ENCODE data around the gene NTN5. TPM values are rescaled to one million over a fixed set of nuclear protein-coding genes. Genes with fewer than 3 reads are reported as not detected.

NTN5 gene
- total RNA-seq, 1 experiment from 2014 or later = 2.9 TPM

DNA sequence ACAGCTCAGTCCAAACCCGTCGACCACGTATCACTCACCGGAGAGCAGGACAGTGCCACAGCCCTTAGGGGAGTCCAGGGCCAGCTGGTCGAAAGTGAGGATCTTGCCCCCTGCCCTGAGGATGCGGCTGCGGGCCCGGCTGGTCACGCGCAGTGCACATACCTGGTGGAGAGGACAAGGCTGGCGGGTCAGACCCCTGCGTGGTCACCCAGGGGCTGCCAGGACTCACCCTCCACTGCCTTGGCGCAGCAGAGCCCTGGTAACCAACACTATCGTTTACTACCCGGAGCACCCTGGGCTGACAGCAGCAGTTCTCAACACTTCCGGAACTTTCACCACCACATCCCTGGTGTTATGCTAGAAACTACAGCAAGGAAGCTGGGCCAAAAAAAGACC, 56.8 kb downstream of the NTN5 start:
- peaks cover 78% of the 10 kb centered on the region for H3F3A ChIP-seq (ENCODE audit: insufficient read depth, low read depth)
- H3K27ac ChIP-seq = peak overlapping the region; percentile 91
- intact Hi-C loops (cut with micrococcal nuclease; ENCODE audit: unreplicated experiment) = no loop called here
- BruUV-seq (replicated peaks) = no TSS peak
- H4K20me1 ChIP-seq (ENCODE audit: insufficient read depth) = peaks cover 34% of the 10 kb centered on the region
- peak overlapping the region; percentile 92; the same call in 1 of the 2 replicates for H3K4me3 ChIP-seq
- H3K79me2 ChIP-seq (ENCODE audit: low read depth) = peaks cover 48% of the 10 kb centered on the region
- H2AFZ ChIP-seq = no peak overlapping the region
- CTCF ChIA-PET = no interaction called here
- no peak for DNase-seq
- TF ChIP-seq, protein P1, sequence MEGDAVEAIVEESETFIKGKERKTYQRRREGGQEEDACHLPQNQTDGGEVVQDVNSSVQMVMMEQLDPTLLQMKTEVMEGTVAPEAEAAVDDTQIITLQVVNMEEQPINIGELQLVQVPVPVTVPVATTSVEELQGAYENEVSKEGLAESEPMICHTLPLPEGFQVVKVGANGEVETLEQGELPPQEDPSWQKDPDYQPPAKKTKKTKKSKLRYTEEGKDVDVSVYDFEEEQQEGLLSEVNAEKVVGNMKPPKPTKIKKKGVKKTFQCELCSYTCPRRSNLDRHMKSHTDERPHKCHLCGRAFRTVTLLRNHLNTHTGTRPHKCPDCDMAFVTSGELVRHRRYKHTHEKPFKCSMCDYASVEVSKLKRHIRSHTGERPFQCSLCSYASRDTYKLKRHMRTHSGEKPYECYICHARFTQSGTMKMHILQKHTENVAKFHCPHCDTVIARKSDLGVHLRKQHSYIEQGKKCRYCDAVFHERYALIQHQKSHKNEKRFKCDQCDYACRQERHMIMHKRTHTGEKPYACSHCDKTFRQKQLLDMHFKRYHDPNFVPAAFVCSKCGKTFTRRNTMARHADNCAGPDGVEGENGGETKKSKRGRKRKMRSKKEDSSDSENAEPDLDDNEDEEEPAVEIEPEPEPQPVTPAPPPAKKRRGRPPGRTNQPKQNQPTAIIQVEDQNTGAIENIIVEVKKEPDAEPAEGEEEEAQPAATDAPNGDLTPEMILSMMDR (conservative IDR thresholded peaks at IDR 0.05) = no peak
- TF ChIP-seq EZH2 (IDR thresholded peaks at IDR 0.05; ENCODE audit: low read depth) = no peak
- no peaks in the 10 kb centered on the region for H3K27me3 ChIP-seq (ENCODE audit: insufficient read depth, low read depth)
- no peaks in the 10 kb centered on the region for H3K9me2 ChIP-seq (ENCODE audit: insufficient read depth)
- POLR2A ChIA-PET (ENCODE audit: unreplicated experiment) = no interaction called here
- peaks cover 35% of the 10 kb centered on the region for H3K36me3 ChIP-seq (ENCODE audit: low read depth)
- peaks cover 49% of the 10 kb centered on the region for H3K4me1 ChIP-seq (replicated peaks; ENCODE audit: insufficient read depth)
- no peaks in the 10 kb centered on the region for H3K9me3 ChIP-seq (ENCODE audit: insufficient read depth, low read depth)
- H3K4me2 ChIP-seq = peak overlapping the region; percentile 94

DNA sequence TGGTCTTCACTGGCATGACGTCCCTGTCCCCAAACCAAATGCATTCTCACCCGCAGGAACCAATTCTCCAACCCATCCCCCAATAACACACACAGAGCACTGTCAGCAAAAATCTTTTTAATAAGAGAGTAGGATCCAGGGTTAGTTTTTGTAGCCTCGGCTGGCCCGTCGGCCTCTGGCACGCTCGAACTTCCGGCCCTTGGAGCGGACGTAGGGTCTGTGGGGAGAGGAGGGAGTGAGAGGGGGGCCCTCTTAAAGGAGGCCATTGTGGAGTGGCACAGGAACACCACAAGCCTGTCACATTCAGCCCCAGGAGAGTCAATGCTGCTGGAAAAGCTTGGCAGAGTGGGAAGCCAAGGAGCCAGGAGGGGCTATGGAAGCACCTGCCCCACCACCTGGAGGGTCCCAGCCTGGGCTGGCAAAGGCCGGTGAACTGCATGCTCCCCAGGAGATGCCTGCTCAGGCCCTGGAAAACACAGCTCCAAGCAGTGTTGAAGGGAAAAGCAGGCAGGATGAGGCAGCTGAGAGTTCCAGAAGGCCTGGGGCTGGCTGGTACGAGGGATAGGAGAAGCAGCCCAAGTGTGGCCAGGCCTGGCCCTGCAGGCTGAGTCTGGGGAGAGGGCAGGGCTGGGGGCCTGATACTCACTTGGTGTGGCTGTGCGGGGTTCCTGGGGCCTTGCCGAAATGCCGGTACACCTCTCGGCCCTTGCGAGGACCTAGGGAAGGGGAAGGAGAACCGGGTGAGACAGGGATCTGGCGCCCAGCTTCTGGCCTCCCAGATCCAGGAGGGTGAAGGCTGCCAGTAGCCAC, 57.4 kb downstream of the NTN5 start:
- Histone ChIP-seq H3K36me3 (ENCODE audit: low read depth) (peaks cover 35% of the 10 kb centered on the region), H3K79me2 (ENCODE audit: low read depth) (peaks cover 48% of the 10 kb centered on the region), H3K27ac (peak overlapping the region; percentile 91), H3K27me3 (ENCODE audit: insufficient read depth, low read depth) (no peaks in the 10 kb centered on the region), H3F3A (ENCODE audit: insufficient read depth, low read depth) (peaks cover 78% of the 10 kb centered on the region), H3K9me3 (ENCODE audit: insufficient read depth, low read depth) (no peaks in the 10 kb centered on the region), H4K20me1 (ENCODE audit: insufficient read depth) (peaks cover 34% of the 10 kb centered on the region), H3K4me3 (peak overlapping the region; percentile 92), H3K4me1 (replicated peaks; ENCODE audit: insufficient read depth) (peaks cover 49% of the 10 kb centered on the region), H3K9me2 (ENCODE audit: insufficient read depth) (no peaks in the 10 kb centered on the region), H2AFZ (no peak overlapping the region), H3K4me2 (peak overlapping the region; percentile 94)
- intact Hi-C loops (cut with micrococcal nuclease; ENCODE audit: unreplicated experiment) = loop anchor here (2.0 kb wide), 1 partner anchor 27 kb away; no protein-coding TSS in a partner anchor
- ChIA-PET CTCF (interaction anchor here (1.8 kb wide), 1 partner anchor 26 kb away, joined by 5 read pairs; no protein-coding TSS in a partner anchor), POLR2A (ENCODE audit: unreplicated experiment) (no interaction called here)
- BruUV-seq (replicated peaks) = no TSS peak
- no peak for TF ChIP-seq EZH2 (IDR thresholded peaks at IDR 0.05; ENCODE audit: low read depth)
- TF ChIP-seq, protein P1 (conservative IDR thresholded peaks at IDR 0.05) = no peak
- no peak for DNase-seq

DNA sequence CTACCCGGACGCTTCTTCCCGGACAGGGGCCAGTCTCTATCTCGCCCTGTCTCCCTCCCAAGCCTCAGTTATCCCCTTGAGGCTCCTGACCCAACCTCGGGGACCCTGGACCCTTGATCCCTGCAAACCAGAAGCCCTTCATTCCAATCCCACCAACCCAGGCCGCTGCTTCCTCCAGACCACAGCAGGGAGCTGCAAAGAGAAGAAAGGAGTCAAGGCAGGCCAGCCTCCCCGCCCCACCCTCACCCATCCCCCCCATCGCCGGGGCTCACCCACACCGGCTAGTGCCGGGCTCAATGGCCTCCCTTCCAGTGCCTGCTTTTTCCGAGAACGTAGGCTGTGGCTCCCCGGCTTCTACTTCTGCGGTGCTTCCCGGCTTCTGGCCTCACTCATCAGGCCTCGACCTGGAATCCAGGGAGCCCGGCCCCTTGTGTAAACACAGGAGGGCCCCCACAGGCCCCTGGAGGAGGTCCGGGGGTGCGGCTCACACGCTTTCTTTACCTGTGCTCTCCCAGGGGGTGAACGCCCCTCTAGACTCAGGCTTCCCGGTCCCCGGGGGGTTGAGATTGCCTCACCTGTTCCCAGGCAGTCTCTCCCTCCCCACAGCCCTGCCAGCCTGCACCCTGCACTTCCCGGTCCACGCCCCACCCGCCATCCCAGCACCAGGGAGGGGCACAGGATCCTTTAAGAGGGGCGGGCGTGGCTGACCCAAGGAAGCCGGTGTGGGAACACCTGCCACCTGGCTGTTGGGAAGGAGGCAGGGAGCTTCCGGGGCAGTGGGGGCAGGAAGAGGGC, 58.2 kb downstream of the NTN5 start, which contains the start of gene FAM83E:
TSS of gene FAM83E (minus strand) at position 641 of the 795 bp plus-strand sequence. CDS start 1,704 bp downstream, outside the sequence.
- Histone ChIP-seq H3K79me2 (ENCODE audit: low read depth) (peaks cover 40% of the 10 kb centered on the region), H3K4me2 (peak within 1 kb of the TSS; percentile 94), H3K4me1 (replicated peaks; ENCODE audit: insufficient read depth) (peaks cover 43% of the 10 kb centered on the region), H3K27me3 (ENCODE audit: insufficient read depth, low read depth) (no peaks in the 10 kb centered on the region), H3K9me3 (ENCODE audit: insufficient read depth, low read depth) (no peaks in the 10 kb centered on the region), H4K20me1 (ENCODE audit: insufficient read depth) (peaks cover 34% of the 10 kb centered on the region), H3K4me3 (peak within 1 kb of the TSS; percentile 92), H3F3A (ENCODE audit: insufficient read depth, low read depth) (peaks cover 70% of the 10 kb centered on the region), H3K9me2 (ENCODE audit: insufficient read depth) (no peaks in the 10 kb centered on the region), H2AFZ (no peak within 1 kb of the TSS), H3K27ac (peak within 1 kb of the TSS; percentile 91), H3K36me3 (ENCODE audit: low read depth) (peaks cover 35% of the 10 kb centered on the region)
- peak; percentile 95 to 96 for DNase-seq
- intact Hi-C loops (cut with micrococcal nuclease; ENCODE audit: unreplicated experiment) = loop anchor here (2.0 kb wide), 1 partner anchor 26 kb away; no protein-coding TSS in a partner anchor
- CTCF ChIA-PET = interaction anchor here (1.8 kb wide), 1 partner anchor 26 kb away, joined by 5 read pairs; no protein-coding TSS in a partner anchor
- POLR2A ChIA-PET (ENCODE audit: unreplicated experiment) = interaction anchor here (0.5 kb wide), 1 partner anchor 265 kb away, joined by 19 read pairs; no protein-coding TSS in a partner anchor
- BruUV-seq (replicated peaks) = no TSS peak
- TF ChIP-seq, protein P1 (conservative IDR thresholded peaks at IDR 0.05) = no peak
- no peak for TF ChIP-seq EZH2 (IDR thresholded peaks at IDR 0.05; ENCODE audit: low read depth)
